HepG2 (cell line): ENCODE measurements around the gene CDIP1. TPM values are rescaled to one million over a fixed set of nuclear protein-coding genes. Genes with fewer than 3 reads are reported as not detected.

Experiments used
- ATF7-NPFF ChIP-seq: sonication (generic); formaldehyde crosslinking; IDR thresholded peaks from 2 replicates; pipeline ENCODE4 v1.8.1; 2023; ENCODE audit warnings: mild to moderate bottlenecking, low read depth, missing genetic modification reagents, moderate library complexity
- HMGXB4 ChIP-seq, 2 experiments: sonication (generic) in 1 of 2; formaldehyde crosslinking in 1 of 2; IDR thresholded peaks; 2 replicates each; pipeline versions ENCODE4 v1.4.0 to v1.6.1; 2018 to 2020; ENCODE audit warnings: missing genetic modification reagents in 2 of 2, borderline replicate concordance in 1 of 2, low read depth in 1 of 2, mild to moderate bottlenecking in 1 of 2, missing biosample characterization in 1 of 2
- MTA3 ChIP-seq: sonication (generic); formaldehyde crosslinking; IDR thresholded peaks from 2 replicates; pipeline ENCODE4 v1.4.0; 2020; ENCODE audit warnings: missing genetic modification reagents
- TFDP2 ChIP-seq: sonication (generic); formaldehyde crosslinking; IDR thresholded peaks from 2 replicates; pipeline ENCODE4 v1.4.0; 2020; ENCODE audit warnings: missing genetic modification reagents
- THAP7 ChIP-seq: sonication (generic); formaldehyde crosslinking; IDR thresholded peaks from 2 replicates; pipeline ENCODE4 v1.8.1; 2023; ENCODE audit warnings: mild to moderate bottlenecking, missing genetic modification reagents
- ZFYVE20 ChIP-seq: sonication (generic); formaldehyde crosslinking; IDR thresholded peaks from 2 replicates; pipeline ENCODE4 v1.8.0; 2023; ENCODE audit warnings: low read depth, mild to moderate bottlenecking, moderate library complexity, missing genetic modification reagents, borderline replicate concordance
- ZKSCAN8 ChIP-seq: IDR thresholded peaks from 2 replicates; pipeline ENCODE4 v1.6.1; 2016; ENCODE audit warnings: borderline replicate concordance, missing genetic modification reagents, missing compliant biosample characterization
- ZNF430 ChIP-seq: sonication (generic); formaldehyde crosslinking; IDR thresholded peaks from 2 replicates; pipeline ENCODE4 v1.9.0; 2021; ENCODE audit warnings: mild to moderate bottlenecking, missing genetic modification reagents
- ZNF646 ChIP-seq: sonication (generic); formaldehyde crosslinking; IDR thresholded peaks from 2 replicates; pipeline ENCODE4 v1.9.0; 2021; ENCODE audit warnings: mild to moderate bottlenecking, missing genetic modification reagents
- polyA plus RNA-seq, 8 experiments: library from polyadenylated mRNA; depleted of rRNA in 3 of 8; stranded (reverse) in 7 of 8; unstranded in 1 of 8; fragments of >200 nt; fragmentation: Illumina TruSeq in 4 of 8; extraction: Trizol in 4 of 8; gene quantifications; 2 replicates each; pipeline versions ENCODE4 v1.2.1 to v1.2.3, GENCODE V29; 2011 to 2016; ENCODE audit warnings: low read depth in 4 of 8, missing spikeins in 1 of 8, mixed read lengths in 1 of 8; ENCODE audit not compliant: insufficient read depth in 1 of 8
- total RNA-seq, 5 experiments: library from RNA; depleted of rRNA; stranded (reverse); fragments of >200 nt; fragmentation: Illumina TruSeq; extraction: Trizol; gene quantifications; 2 replicates each; pipeline ENCODE4 v1.2.3, GENCODE V29; 2016; ENCODE audit warnings: low read depth in 1 of 5
- TF ChIP-seq, protein P1 (sequence below): sonication (generic); formaldehyde crosslinking; IDR thresholded peaks from 2 replicates; pipeline ENCODE4 v1.4.0; 2020; ENCODE audit warnings: low read depth, mild to moderate bottlenecking, missing genetic modification reagents
- TF ChIP-seq, protein P2 (sequence below): sonication (generic); formaldehyde crosslinking; IDR thresholded peaks from 2 replicates; pipeline ENCODE4 v1.4.0; 2020; ENCODE audit warnings: missing genetic modification reagents

CDIP1 gene
- total and polyA plus RNA-seq, 2 of the 13 experiments (the other 11 are each of a cell fraction or from before 2014, with no cell fraction given): 31.2 to 56.7 TPM

- TF ChIP-seq HMGXB4 (CRISPR knock-in tag; IDR thresholded peaks at IDR 0.05; ENCODE audit: borderline replicate concordance in 1 of 2, low read depth in 1 of 2): peak; percentile 91 to 92
- peak; percentile 87 for TF ChIP-seq ZKSCAN8 (CRISPR knock-in tag)
- peak; percentile 98 for TF ChIP-seq TFDP2 (CRISPR knock-in tag)
- no peak for TF ChIP-seq MTA3
- TF ChIP-seq ZFYVE20 (CRISPR knock-in tag): peak; percentile 99
- peak; percentile 100 for TF ChIP-seq ATF7-NPFF (CRISPR knock-in tag)
- TF ChIP-seq, protein P1, sequence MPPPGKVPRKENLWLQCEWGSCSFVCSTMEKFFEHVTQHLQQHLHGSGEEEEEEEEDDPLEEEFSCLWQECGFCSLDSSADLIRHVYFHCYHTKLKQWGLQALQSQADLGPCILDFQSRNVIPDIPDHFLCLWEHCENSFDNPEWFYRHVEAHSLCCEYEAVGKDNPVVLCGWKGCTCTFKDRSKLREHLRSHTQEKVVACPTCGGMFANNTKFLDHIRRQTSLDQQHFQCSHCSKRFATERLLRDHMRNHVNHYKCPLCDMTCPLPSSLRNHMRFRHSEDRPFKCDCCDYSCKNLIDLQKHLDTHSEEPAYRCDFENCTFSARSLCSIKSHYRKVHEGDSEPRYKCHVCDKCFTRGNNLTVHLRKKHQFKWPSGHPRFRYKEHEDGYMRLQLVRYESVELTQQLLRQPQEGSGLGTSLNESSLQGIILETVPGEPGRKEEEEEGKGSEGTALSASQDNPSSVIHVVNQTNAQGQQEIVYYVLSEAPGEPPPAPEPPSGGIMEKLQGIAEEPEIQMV (CRISPR knock-in tag): peak; percentile 96
- TF ChIP-seq ZNF430 (CRISPR knock-in tag): no peak; the same call in none of the 2 replicates
- peak; percentile 97; the same call in 1 of the 2 replicates for TF ChIP-seq THAP7 (CRISPR knock-in tag)
- no peak for TF ChIP-seq ZNF646 (CRISPR knock-in tag)
- TF ChIP-seq, protein P2, sequence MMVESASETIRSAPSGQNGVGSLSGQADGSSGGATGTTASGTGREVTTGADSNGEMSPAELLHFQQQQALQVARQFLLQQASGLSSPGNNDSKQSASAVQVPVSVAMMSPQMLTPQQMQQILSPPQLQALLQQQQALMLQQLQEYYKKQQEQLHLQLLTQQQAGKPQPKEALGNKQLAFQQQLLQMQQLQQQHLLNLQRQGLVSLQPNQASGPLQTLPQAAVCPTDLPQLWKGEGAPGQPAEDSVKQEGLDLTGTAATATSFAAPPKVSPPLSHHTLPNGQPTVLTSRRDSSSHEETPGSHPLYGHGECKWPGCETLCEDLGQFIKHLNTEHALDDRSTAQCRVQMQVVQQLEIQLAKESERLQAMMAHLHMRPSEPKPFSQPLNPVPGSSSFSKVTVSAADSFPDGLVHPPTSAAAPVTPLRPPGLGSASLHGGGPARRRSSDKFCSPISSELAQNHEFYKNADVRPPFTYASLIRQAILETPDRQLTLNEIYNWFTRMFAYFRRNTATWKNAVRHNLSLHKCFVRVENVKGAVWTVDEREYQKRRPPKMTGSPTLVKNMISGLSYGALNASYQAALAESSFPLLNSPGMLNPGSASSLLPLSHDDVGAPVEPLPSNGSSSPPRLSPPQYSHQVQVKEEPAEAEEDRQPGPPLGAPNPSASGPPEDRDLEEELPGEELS: peak; percentile 83
Measured at GRCh38 chr16:4538350-4539235, at the start of gene CDIP1 (continued).
